HG03460 (cell line): ENCODE data around the gene CLEC18B.
"Not testable (repeated sequence)": the region's sequence is repeated elsewhere in the genome, so short reads cannot be mapped to it uniquely, and the experiment has no call there.

Experiments used
- ATAC-seq: cut with Tn5 transposase; IDR thresholded peaks from one replicate; pipeline ENCODE4 v1.9.1; 2021; ENCODE audit not compliant: unreplicated experiment

Gene CLEC18B

GRCh38 chr16:74420612-74421481 lies at the start of gene CLEC18B:
Gene CLEC18B, minus strand, starts transcription at chr16:74421478. Its CDS starts 208 bp downstream, at chr16:74421270.
- ATAC-seq, result not testable (repeated sequence)

GRCh38 chr16:74469946-74470478 lies 48.7 kb upstream of the CLEC18B start:
- ATAC-seq, result no peak

GRCh38 chr16:74468807-74469525 lies 47.7 kb upstream of the CLEC18B start:
- no peak for ATAC-seq

GRCh38 chr16:74466872-74467271 lies 45.6 kb upstream of the CLEC18B start:
- peak; percentile 73 for ATAC-seq

- ATAC-seq, result no peak
Measured at GRCh38 chr16:74465851-74466685, 44.8 kb upstream of the CLEC18B start.

- no peak for ATAC-seq
Measured at GRCh38 chr16:74465281-74465680, 44.0 kb upstream of the CLEC18B start.

- ATAC-seq, result no peak
Measured at GRCh38 chr16:74463888-74464287, 42.6 kb upstream of the CLEC18B start.

- no peak for ATAC-seq
Measured at GRCh38 chr16:74462361-74462760, 41.1 kb upstream of the CLEC18B start.

- ATAC-seq, result no peak
Measured at GRCh38 chr16:74461826-74462225, 40.5 kb upstream of the CLEC18B start.

- no peak for ATAC-seq
Measured at GRCh38 chr16:74460542-74460941, 39.3 kb upstream of the CLEC18B start.

GRCh38 chr16:74456290-74456625 lies 35.0 kb upstream of the CLEC18B start:
- no peak for ATAC-seq

- ATAC-seq, result no peak
Measured at GRCh38 chr16:74455619-74456289, 34.5 kb upstream of the CLEC18B start.

GRCh38 chr16:74455213-74455612 lies 33.9 kb upstream of the CLEC18B start:
- ATAC-seq, result no peak

GRCh38 chr16:74451951-74452758 lies 30.9 kb upstream of the CLEC18B start:
- peak; percentile 82 for ATAC-seq

- ATAC-seq, result no peak
Measured at GRCh38 chr16:74450967-74451760, 29.9 kb upstream of the CLEC18B start.

- ATAC-seq, result no peak
Measured at GRCh38 chr16:74450236-74450635, 29.0 kb upstream of the CLEC18B start.

- ATAC-seq, result no peak
Measured at GRCh38 chr16:74449470-74449869, 28.2 kb upstream of the CLEC18B start.

- no peak for ATAC-seq
Measured at GRCh38 chr16:74448990-74449389, 27.7 kb upstream of the CLEC18B start.

- no peak for ATAC-seq
Measured at GRCh38 chr16:74447578-74447977, 26.3 kb upstream of the CLEC18B start.
